DOHH2 (cell line): ENCODE results near the gene CHIT1.

Source experiments
- H3F3A ChIP-seq: fragments of 200-600 bp; sonication (generic), shearing (Covaris generic); 2 replicates; pipeline ENCODE4 v1.6.0; 2016; ENCODE audit warnings: antibody characterized with exemption, mild to moderate bottlenecking; ENCODE audit not compliant: control insufficient read depth, insufficient read depth
- H3K27ac ChIP-seq: fragments of 200-600 bp; sonication (generic); 2 replicates; pipeline ENCODE4 v1.5.1; 2014; ENCODE audit warnings: low read depth, mild to moderate bottlenecking, low read length, moderate library complexity
- H3K27me3 ChIP-seq: fragments of 200-600 bp; sonication (generic); 2 replicates; pipeline ENCODE4 v1.6.1; 2014; ENCODE audit warnings: mild to moderate bottlenecking, low read length, mixed read lengths; ENCODE audit not compliant: control insufficient read depth
- H3K36me3 ChIP-seq: fragments of 200-600 bp; sonication (generic); 2 replicates; pipeline ENCODE4 v1.6.1; 2014; ENCODE audit warnings: mild to moderate bottlenecking, low read length, moderate library complexity, mixed read lengths; ENCODE audit not compliant: control insufficient read depth
- H3K4me1 ChIP-seq: fragments of 200-600 bp; sonication (generic); 2 replicates; pipeline ENCODE4 v1.6.1; 2014; ENCODE audit warnings: mild to moderate bottlenecking, low read length, mixed read lengths; ENCODE audit not compliant: control insufficient read depth
- H3K4me2 ChIP-seq: fragments of 200-600 bp; sonication (generic); 2 replicates; pipeline ENCODE4 v1.6.0; 2014; ENCODE audit warnings: mild to moderate bottlenecking, low read length, moderate library complexity
- H3K4me3 ChIP-seq: fragments of 200-600 bp; sonication (generic); 2 replicates; pipeline ENCODE4 v1.5.1; 2014; ENCODE audit warnings: mild to moderate bottlenecking, low read length, mixed read lengths
- H3K79me2 ChIP-seq: fragments of 200-600 bp; sonication (generic); 2 replicates; pipeline ENCODE4 v1.6.1; 2014; ENCODE audit warnings: mild to moderate bottlenecking, low read length, mixed read lengths; ENCODE audit not compliant: control insufficient read depth
- H3K9me2 ChIP-seq: fragments of 200-600 bp; sonication (generic); replicated peaks from 2 replicates; pipeline ENCODE4 v1.6.1; 2014; ENCODE audit warnings: mild to moderate bottlenecking, low read length, mixed read lengths; ENCODE audit not compliant: control insufficient read depth
- H3K9me3 ChIP-seq: fragments of 200-600 bp; sonication (generic); 2 replicates; pipeline ENCODE4 v1.6.1; 2014; ENCODE audit warnings: antibody characterized with exemption, low read length, mixed read lengths; ENCODE audit not compliant: control insufficient read depth, insufficient read depth
- H4K20me1 ChIP-seq: fragments of 200-600 bp; sonication (generic); 2 replicates; pipeline ENCODE4 v1.6.0; 2014; ENCODE audit warnings: low read depth, mild to moderate bottlenecking, antibody characterized with exemption, low read length, moderate library complexity; ENCODE audit not compliant: control insufficient read depth, insufficient read depth
- CTCF ChIP-seq: fragments of 200-600 bp; sonication (generic); IDR thresholded peaks from one replicate; pipeline ENCODE4 v1.5.1; 2014; ENCODE audit warnings: antibody characterized with exemption, mild to moderate bottlenecking, low read depth, low read length; ENCODE audit not compliant: poor library complexity, severe bottlenecking
- EZH2phosphoT487 ChIP-seq: fragments of 200-600 bp; sonication (generic); IDR thresholded peaks from 2 replicates; pipeline ENCODE4 v1.6.1; 2017; ENCODE audit warnings: borderline replicate concordance, mild to moderate bottlenecking, antibody characterized with exemption, low read length, moderate library complexity, mixed read lengths

CHIT1 gene

GRCh38 chr1:203178083-203178482, 51.4 kb downstream of the CHIT1 start:
- Histone ChIP-seq H3F3A (no peaks in the 10 kb centered on the region), H3K27ac (no peak overlapping the region), H3K4me3 (no peak overlapping the region), H3K4me1 (peaks cover 16% of the 10 kb centered on the region), H3K9me2 (no peaks in the 10 kb centered on the region), H3K79me2 (no peaks in the 10 kb centered on the region), H3K36me3 (no peaks in the 10 kb centered on the region), H3K4me2 (no peak overlapping the region), H3K9me3 (no peaks in the 10 kb centered on the region), H4K20me1 (no peaks in the 10 kb centered on the region), H3K27me3 (peaks cover 3% of the 10 kb centered on the region; the same call in 1 of the 2 replicates)
- TF ChIP-seq CTCF (no peak), EZH2phosphoT487 (no peak)

- Histone ChIP-seq H3K4me2 (no peak overlapping the region), H3K9me3 (no peaks in the 10 kb centered on the region), H4K20me1 (no peaks in the 10 kb centered on the region), H3K9me2 (no peaks in the 10 kb centered on the region), H3K27me3 (peaks cover 3% of the 10 kb centered on the region; the same call in 1 of the 2 replicates), H3K79me2 (no peaks in the 10 kb centered on the region), H3K4me1 (peaks cover 16% of the 10 kb centered on the region), H3K27ac (no peak overlapping the region), H3K36me3 (no peaks in the 10 kb centered on the region), H3K4me3 (no peak overlapping the region), H3F3A (no peaks in the 10 kb centered on the region)
- TF ChIP-seq EZH2phosphoT487, result no peak
- TF ChIP-seq CTCF, result no peak
These were observed 51.9 kb downstream of the CHIT1 start for GRCh38 chr1:203177470-203178039.

- H3K9me2 ChIP-seq, result no peaks in the 10 kb centered on the region
- no peaks in the 10 kb centered on the region for H4K20me1 ChIP-seq
- no peaks in the 10 kb centered on the region for H3K36me3 ChIP-seq
- H3K79me2 ChIP-seq, result no peaks in the 10 kb centered on the region
- no peaks in the 10 kb centered on the region for H3K9me3 ChIP-seq
- peaks cover 3% of the 10 kb centered on the region; the same call in 1 of the 2 replicates for H3K27me3 ChIP-seq
- no peak overlapping the region for H3K4me3 ChIP-seq
- no peak overlapping the region for H3K27ac ChIP-seq
- TF ChIP-seq CTCF (no peak), EZH2phosphoT487 (no peak)
- peaks cover 16% of the 10 kb centered on the region for H3K4me1 ChIP-seq
- H3K4me2 ChIP-seq, result no peak overlapping the region
- no peaks in the 10 kb centered on the region for H3F3A ChIP-seq
These were observed 52.5 kb downstream of the CHIT1 start for GRCh38 chr1:203177036-203177405.
